Activated naive CD4-positive, alpha-beta T cell treated with anti-CD3 and anti-CD28 coated beads, Interleukin-2, amount 50 U/mL, for 24 hours (primary cell): ENCODE results near the gene TYRO3.
A peak's percentile ranks its signal among the peaks of the same experiment; 100 is the strongest.

Experiments used
- H3K27ac Mint-ChIP-seq: one replicate; pipeline ENCODE4 v1.8.0; 2021; ENCODE audit warnings: mild to moderate bottlenecking, mixed read lengths
- H3K27me3 Mint-ChIP-seq: one replicate; pipeline ENCODE4 v1.8.0; 2021; ENCODE audit warnings: mixed read lengths
- H3K36me3 Mint-ChIP-seq: one replicate; pipeline ENCODE4 v1.8.0; 2021; ENCODE audit warnings: mixed read lengths
- H3K4me1 Mint-ChIP-seq: one replicate; pipeline ENCODE4 v1.8.0; 2021; ENCODE audit warnings: mixed read lengths
- H3K4me3 Mint-ChIP-seq: one replicate; pipeline ENCODE4 v1.8.0; 2021; ENCODE audit warnings: mild to moderate bottlenecking, mixed read lengths
- H3K9me3 Mint-ChIP-seq: one replicate; pipeline ENCODE4 v1.8.0; 2021; ENCODE audit warnings: mixed read lengths

TYRO3 gene

GRCh38 chr15:41544650-41545015 lies 14.4 kb upstream of the TYRO3 start:
- Mint-ChIP-seq H3K36me3 (no peaks in the 10 kb centered on the region), H3K27me3 (no peaks in the 10 kb centered on the region), H3K27ac (no peak overlapping the region), H3K4me3 (peak overlapping the region; percentile 90), H3K9me3 (no peaks in the 10 kb centered on the region), H3K4me1 (peaks cover 14% of the 10 kb centered on the region)

DNA sequence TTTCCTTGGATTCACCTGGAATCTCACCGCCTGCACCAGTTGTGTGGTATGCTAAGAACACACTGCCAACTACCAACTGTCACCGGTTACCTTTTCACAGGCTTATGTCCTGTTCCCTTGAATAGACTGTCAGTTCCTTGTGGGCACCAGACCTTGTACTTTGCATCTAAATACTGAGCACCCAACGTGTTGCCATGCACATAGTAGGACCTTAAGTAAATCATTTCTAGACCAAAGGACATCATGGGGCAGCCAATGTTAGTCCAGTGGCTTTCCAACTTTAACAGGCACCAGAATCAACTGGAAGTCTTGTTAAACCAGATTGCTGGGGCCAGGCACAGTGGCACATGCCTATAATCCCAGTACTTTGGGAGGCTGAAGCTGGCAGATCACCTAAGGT lies 13.8 kb upstream of the TYRO3 start:
- H3K4me3 Mint-ChIP-seq = peak overlapping the region; percentile 90
- no peaks in the 10 kb centered on the region for H3K9me3 Mint-ChIP-seq
- no peak overlapping the region for H3K27ac Mint-ChIP-seq
- no peaks in the 10 kb centered on the region for H3K36me3 Mint-ChIP-seq
- no peaks in the 10 kb centered on the region for H3K27me3 Mint-ChIP-seq
- H3K4me1 Mint-ChIP-seq = peaks cover 14% of the 10 kb centered on the region

- Mint-ChIP-seq H3K36me3 (no peaks in the 10 kb centered on the region), H3K9me3 (no peaks in the 10 kb centered on the region), H3K27me3 (no peaks in the 10 kb centered on the region), H3K4me3 (no peak overlapping the region), H3K4me1 (peaks cover 13% of the 10 kb centered on the region), H3K27ac (no peak overlapping the region)
Observed at GRCh38 chr15:41546851-41547786, 11.9 kb upstream of the TYRO3 start.

DNA sequence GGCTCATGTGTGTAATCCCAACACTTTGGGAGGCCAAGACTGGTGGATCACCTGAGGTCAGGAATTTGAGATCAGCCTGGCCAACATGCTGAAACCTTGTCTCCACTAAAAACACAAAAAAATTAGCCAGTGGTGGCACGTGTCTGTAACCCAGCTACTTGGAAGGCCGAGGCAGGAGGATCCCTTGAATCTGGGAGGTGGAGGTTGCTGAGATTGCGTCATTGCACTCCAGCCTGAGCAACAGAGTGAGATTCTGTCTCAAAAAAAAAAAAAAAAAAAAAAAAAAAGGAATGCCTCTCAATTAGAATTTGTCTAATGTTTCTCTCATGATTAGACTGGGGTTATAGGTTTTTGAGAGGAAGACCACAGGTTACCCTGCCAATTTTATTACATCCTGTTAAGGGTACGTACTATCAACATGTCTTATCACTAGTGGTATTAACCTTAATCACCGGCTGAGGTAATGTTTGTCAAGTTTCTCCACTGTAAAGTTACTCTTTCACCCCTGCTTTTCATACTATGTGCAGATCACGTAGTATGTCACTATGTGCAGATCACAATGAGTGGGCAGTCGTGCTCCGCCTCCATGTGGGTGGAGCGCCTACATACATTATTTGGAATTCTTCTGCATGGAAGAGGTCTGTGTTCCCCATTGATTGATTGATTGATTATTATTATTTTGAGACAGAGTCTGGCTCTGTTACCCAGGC lies 8.8 kb upstream of the TYRO3 start:
- Mint-ChIP-seq H3K4me3 (no peak overlapping the region), H3K36me3 (no peaks in the 10 kb centered on the region), H3K27ac (no peak overlapping the region), H3K9me3 (no peaks in the 10 kb centered on the region), H3K27me3 (no peaks in the 10 kb centered on the region), H3K4me1 (peaks cover 4% of the 10 kb centered on the region)

DNA sequence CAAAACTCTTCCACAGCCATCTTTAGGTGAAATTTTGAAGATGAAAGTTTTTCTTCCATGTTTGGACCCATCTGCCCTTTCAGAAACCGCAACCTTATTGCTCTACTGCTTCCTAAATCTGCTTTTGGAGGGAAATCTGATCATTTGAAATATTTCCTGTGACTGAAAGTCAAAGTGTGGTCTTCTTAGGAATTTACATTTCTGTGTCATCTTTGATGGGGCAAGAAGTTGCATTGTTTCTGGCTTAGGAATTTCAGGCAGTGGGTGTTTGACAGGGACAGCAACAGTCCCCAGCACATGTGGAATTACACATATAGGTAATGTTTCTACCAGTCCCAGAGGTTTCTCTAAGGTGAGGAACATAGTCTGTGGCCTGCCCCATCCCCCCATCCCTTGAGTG lies 5.3 kb upstream of the TYRO3 start:
- H3K36me3 Mint-ChIP-seq = no peaks in the 10 kb centered on the region
- no peaks in the 10 kb centered on the region for H3K9me3 Mint-ChIP-seq
- peaks cover 2% of the 10 kb centered on the region for H3K27me3 Mint-ChIP-seq
- no peak overlapping the region for H3K27ac Mint-ChIP-seq
- H3K4me1 Mint-ChIP-seq = peaks cover 21% of the 10 kb centered on the region
- H3K4me3 Mint-ChIP-seq = no peak overlapping the region

DNA sequence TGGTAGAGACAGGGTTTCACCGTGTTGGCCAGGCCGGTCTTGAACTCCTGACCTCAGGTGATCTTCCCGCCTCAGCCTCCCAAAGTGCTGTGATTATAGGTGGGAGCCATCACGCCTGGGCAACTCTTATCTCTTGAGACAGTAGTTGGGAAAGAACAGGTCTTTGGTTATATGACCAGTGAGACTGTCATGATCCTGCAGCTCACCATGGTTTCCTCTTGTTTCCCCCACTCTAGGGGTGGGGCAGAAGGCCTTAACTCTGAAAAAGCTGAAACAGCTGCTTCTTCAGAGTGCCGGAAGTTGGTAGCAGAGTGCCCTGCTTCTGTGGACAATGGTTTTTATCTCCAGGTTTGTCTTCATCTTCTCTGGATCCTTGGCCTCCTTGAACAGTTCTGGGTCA lies 4.7 kb upstream of the TYRO3 start:
- peaks cover 21% of the 10 kb centered on the region for H3K4me1 Mint-ChIP-seq
- H3K36me3 Mint-ChIP-seq = no peaks in the 10 kb centered on the region
- H3K9me3 Mint-ChIP-seq = no peaks in the 10 kb centered on the region
- H3K4me3 Mint-ChIP-seq = no peak overlapping the region
- H3K27ac Mint-ChIP-seq = no peak overlapping the region
- H3K27me3 Mint-ChIP-seq = peaks cover 2% of the 10 kb centered on the region

DNA sequence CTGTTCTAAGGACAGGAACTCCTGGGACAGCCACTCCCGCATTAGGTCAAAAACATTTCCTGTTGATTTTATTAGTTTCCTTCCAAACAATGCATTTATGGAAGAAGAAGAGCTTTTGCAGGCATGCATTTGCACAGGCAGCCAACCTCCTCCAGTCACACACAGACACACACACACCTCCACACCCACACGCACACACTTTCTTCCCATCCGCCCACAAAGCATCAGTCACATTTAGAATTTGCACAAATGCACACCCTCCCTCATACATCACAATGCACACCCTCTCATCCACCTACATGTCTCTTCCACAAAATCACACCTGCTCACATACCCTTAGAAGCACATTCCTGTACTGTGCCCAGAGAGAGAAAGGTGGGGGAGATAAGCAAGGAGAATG lies 4.1 kb upstream of the TYRO3 start:
- Mint-ChIP-seq H3K4me3 (no peak overlapping the region), H3K36me3 (no peaks in the 10 kb centered on the region), H3K4me1 (peaks cover 21% of the 10 kb centered on the region), H3K27me3 (peaks cover 2% of the 10 kb centered on the region), H3K9me3 (no peaks in the 10 kb centered on the region), H3K27ac (no peak overlapping the region)

GRCh38 chr15:41556677-41557076 lies 2.3 kb upstream of the TYRO3 start:
- peaks cover 5% of the 10 kb centered on the region for H3K27me3 Mint-ChIP-seq
- H3K4me3 Mint-ChIP-seq = no peak overlapping the region
- no peaks in the 10 kb centered on the region for H3K9me3 Mint-ChIP-seq
- peak overlapping the region; percentile 66 for H3K27ac Mint-ChIP-seq
- H3K36me3 Mint-ChIP-seq = no peaks in the 10 kb centered on the region
- peaks cover 21% of the 10 kb centered on the region for H3K4me1 Mint-ChIP-seq

DNA sequence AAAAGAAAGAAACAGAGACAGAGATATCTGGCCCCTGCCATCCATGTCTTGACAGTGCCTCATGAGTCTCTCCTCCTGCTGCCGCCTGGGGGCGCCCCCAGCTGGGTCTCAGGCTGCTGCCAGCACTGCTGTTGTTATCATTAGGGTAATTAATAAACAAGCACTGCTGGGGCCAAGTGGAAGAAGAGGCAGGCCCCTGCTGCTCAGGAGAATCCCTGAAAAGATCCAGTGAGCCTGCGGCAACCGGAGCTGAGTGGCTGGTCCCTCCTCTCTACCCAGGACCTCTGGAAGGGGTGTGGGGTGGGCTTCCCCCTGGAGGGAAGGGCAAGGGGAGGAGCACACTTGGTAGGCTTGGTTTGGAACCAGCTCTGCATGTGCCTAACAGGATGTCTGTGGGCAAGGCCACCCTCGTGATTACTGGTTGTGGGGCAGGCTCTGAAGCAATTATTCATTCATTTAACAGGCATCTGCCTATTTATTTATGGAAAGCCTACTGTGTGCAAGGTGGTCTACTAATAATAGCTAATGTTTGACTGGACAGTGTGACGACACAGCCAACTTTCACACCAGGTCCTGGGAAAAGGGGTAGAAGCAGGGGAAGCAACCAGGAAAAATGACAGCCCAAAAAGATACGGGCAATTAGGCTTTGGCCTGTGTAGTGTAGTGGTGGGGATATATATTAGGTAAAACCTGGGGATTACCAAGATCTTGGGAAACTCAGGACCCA lies 1.2 kb upstream of the TYRO3 start:
- peaks cover 21% of the 10 kb centered on the region for H3K4me1 Mint-ChIP-seq
- H3K4me3 Mint-ChIP-seq = peak overlapping the region; percentile 88
- no peaks in the 10 kb centered on the region for H3K9me3 Mint-ChIP-seq
- H3K27me3 Mint-ChIP-seq = peaks cover 5% of the 10 kb centered on the region
- H3K36me3 Mint-ChIP-seq = no peaks in the 10 kb centered on the region
- H3K27ac Mint-ChIP-seq = peak overlapping the region; percentile 88

DNA sequence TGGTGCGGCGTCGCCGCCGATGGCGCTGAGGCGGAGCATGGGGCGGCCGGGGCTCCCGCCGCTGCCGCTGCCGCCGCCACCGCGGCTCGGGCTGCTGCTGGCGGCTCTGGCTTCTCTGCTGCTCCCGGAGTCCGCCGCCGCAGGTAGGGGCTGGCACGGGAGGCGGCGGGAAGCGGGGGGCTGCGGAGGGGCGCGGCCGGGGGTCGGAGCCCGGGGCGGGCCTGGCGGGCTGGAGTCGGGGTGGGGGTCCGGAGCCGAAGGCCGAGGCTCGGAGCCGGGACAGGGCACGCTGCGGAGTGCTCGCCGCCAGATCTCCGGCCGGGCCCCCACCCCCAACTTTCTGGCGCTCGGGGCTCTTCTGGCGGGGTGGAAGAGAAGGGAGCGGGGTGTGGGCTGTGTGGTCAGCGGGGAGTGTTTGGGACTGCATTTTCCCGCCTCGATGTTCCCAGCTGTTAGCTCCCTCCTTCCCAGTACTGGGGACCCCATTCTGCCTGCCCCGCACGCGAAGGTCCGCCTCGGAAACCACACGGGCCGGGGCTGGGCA lies 299 bp downstream of the TYRO3 start:
- H3K4me1 Mint-ChIP-seq = peaks cover 21% of the 10 kb centered on the region
- peaks cover 5% of the 10 kb centered on the region for H3K27me3 Mint-ChIP-seq
- H3K36me3 Mint-ChIP-seq = no peaks in the 10 kb centered on the region
- H3K27ac Mint-ChIP-seq = no peak overlapping the region
- H3K4me3 Mint-ChIP-seq = peak overlapping the region; percentile 81
- H3K9me3 Mint-ChIP-seq = no peaks in the 10 kb centered on the region

DNA sequence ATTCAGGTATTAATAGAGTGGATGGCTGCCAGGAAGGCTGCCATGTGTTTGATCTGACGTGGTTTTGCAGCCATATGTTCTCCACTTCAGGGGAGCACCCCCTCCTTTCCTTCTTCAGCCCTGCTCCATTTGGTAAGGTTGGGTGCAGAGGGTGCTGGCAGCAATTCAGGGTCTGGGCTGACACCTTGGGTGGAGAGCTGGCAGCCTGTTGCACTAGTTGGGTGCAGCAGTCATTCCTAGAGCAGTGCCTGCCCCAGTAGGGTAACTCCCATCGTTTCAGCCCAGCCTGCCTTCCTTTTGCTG lies 1.5 kb downstream of the TYRO3 start:
- Mint-ChIP-seq H3K9me3 (no peaks in the 10 kb centered on the region), H3K36me3 (no peaks in the 10 kb centered on the region), H3K4me1 (peaks cover 16% of the 10 kb centered on the region), H3K27ac (no peak overlapping the region), H3K27me3 (peaks cover 5% of the 10 kb centered on the region), H3K4me3 (peak overlapping the region; percentile 52)

GRCh38 chr15:41561104-41561776 lies 2.2 kb downstream of the TYRO3 start:
- H3K27ac Mint-ChIP-seq = no peak overlapping the region
- H3K4me1 Mint-ChIP-seq = peaks cover 16% of the 10 kb centered on the region
- H3K27me3 Mint-ChIP-seq = peaks cover 5% of the 10 kb centered on the region
- no peaks in the 10 kb centered on the region for H3K36me3 Mint-ChIP-seq
- no peaks in the 10 kb centered on the region for H3K9me3 Mint-ChIP-seq
- H3K4me3 Mint-ChIP-seq = no peak overlapping the region

GRCh38 chr15:41561777-41562145 lies 2.7 kb downstream of the TYRO3 start:
- H3K4me1 Mint-ChIP-seq = peaks cover 15% of the 10 kb centered on the region
- no peak overlapping the region for H3K27ac Mint-ChIP-seq
- no peaks in the 10 kb centered on the region for H3K36me3 Mint-ChIP-seq
- no peak overlapping the region for H3K4me3 Mint-ChIP-seq
- H3K27me3 Mint-ChIP-seq = peaks cover 5% of the 10 kb centered on the region
- H3K9me3 Mint-ChIP-seq = no peaks in the 10 kb centered on the region

DNA sequence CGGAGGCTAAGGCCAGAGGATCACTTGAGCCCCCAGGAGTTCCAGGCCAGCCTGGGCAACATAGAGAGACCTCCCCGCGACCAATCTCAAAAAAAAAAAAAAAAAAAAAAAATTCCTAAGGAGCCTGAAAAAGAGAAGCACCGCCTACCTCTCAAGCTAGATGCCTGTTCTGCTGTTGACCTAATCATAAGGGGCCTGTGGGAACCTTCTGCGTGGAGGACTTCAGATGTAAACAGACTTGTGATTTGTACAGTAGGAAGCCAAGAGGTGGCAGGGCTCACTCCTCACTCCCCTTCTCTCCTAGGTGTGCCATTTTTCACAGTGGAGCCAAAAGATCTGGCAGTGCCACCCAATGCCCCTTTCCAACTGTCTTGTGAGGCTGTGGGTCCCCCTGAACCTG lies 3.2 kb downstream of the TYRO3 start:
- Mint-ChIP-seq H3K27me3 (peaks cover 5% of the 10 kb centered on the region), H3K27ac (no peak overlapping the region), H3K4me3 (no peak overlapping the region), H3K36me3 (no peaks in the 10 kb centered on the region), H3K9me3 (no peaks in the 10 kb centered on the region), H3K4me1 (peaks cover 13% of the 10 kb centered on the region)

GRCh38 chr15:41562784-41563198 lies 3.8 kb downstream of the TYRO3 start:
- H3K9me3 Mint-ChIP-seq = no peaks in the 10 kb centered on the region
- H3K4me1 Mint-ChIP-seq = peaks cover 8% of the 10 kb centered on the region
- no peak overlapping the region for H3K27ac Mint-ChIP-seq
- H3K36me3 Mint-ChIP-seq = no peaks in the 10 kb centered on the region
- H3K4me3 Mint-ChIP-seq = no peak overlapping the region
- H3K27me3 Mint-ChIP-seq = peaks cover 5% of the 10 kb centered on the region
